GM21367 (cell line): Measurements from ENCODE around the gene CPXM1.

Experiments
- ATAC-seq: cut with Tn5 transposase; IDR thresholded peaks from one replicate; pipeline ENCODE4 v1.9.1; 2021; ENCODE audit not compliant: unreplicated experiment

The CPXM1 gene

GRCh38 chr20:2804041-2804828, 3.8 kb upstream of the CPXM1 start:
- ATAC-seq = no peak

- ATAC-seq = no peak
Measured at GRCh38 chr20:2801286-2801728, 880 bp upstream of the CPXM1 start.

- no peak for ATAC-seq
Measured at GRCh38 chr20:2799688-2800520, 523 bp downstream of the CPXM1 start.

GRCh38 chr20:2799271-2799670, 1.2 kb downstream of the CPXM1 start:
- ATAC-seq = no peak

GRCh38 chr20:2798814-2799213, 1.6 kb downstream of the CPXM1 start:
- no peak for ATAC-seq

GRCh38 chr20:2798095-2798805, 2.2 kb downstream of the CPXM1 start:
- ATAC-seq = no peak

GRCh38 chr20:2797136-2797983, 3.1 kb downstream of the CPXM1 start:
- ATAC-seq = no peak

- ATAC-seq = no peak
Measured at GRCh38 chr20:2796011-2796660, 4.3 kb downstream of the CPXM1 start.

GRCh38 chr20:2795451-2795850, 5.0 kb downstream of the CPXM1 start:
- ATAC-seq = no peak

- ATAC-seq = no peak
Measured at GRCh38 chr20:2794866-2795447, 5.5 kb downstream of the CPXM1 start.

GRCh38 chr20:2794202-2794748, 6.2 kb downstream of the CPXM1 start:
- no peak for ATAC-seq

GRCh38 chr20:2793471-2793870, 7.0 kb downstream of the CPXM1 start:
- no peak for ATAC-seq

- ATAC-seq = no peak
Measured at GRCh38 chr20:2783908-2784566, 16.4 kb downstream of the CPXM1 start.

GRCh38 chr20:2780948-2781347, 19.5 kb downstream of the CPXM1 start:
- ATAC-seq = no peak

GRCh38 chr20:2778602-2779321, 21.7 kb downstream of the CPXM1 start:
- no peak for ATAC-seq

- ATAC-seq = no peak
Measured at GRCh38 chr20:2775139-2775538, 25.3 kb downstream of the CPXM1 start.

GRCh38 chr20:2773812-2774211, 26.6 kb downstream of the CPXM1 start:
- ATAC-seq = no peak

- no peak for ATAC-seq
Measured at GRCh38 chr20:2771631-2772080, 28.8 kb downstream of the CPXM1 start.
